Rectal smooth muscle tissue (tissue), 1 donor: ENCODE measurements around the gene UBE2D4.
"Not testable (repeated sequence)": the region's sequence is repeated elsewhere in the genome, so short reads cannot be mapped to it uniquely, and the experiment has no call there.

Experiments used
- H3K27ac ChIP-seq: one replicate; pipeline ENCODE4 v1.7.0; 2013; ENCODE audit warnings: low read depth, low read length, inconsistent platforms
- H3K27me3 ChIP-seq: one replicate; pipeline ENCODE4 v1.7.0; 2013; ENCODE audit warnings: low read length; ENCODE audit not compliant: control insufficient read depth, insufficient read depth
- H3K36me3 ChIP-seq: one replicate; pipeline ENCODE4 v1.7.0; 2013; ENCODE audit warnings: low read length; ENCODE audit not compliant: control insufficient read depth, insufficient read depth
- H3K4me1 ChIP-seq: one replicate; pipeline ENCODE4 v1.7.0; 2013; ENCODE audit warnings: low read length; ENCODE audit not compliant: control insufficient read depth, insufficient read depth
- H3K4me3 ChIP-seq: one replicate; pipeline ENCODE4 v1.7.0; 2013; ENCODE audit warnings: low read length
- H3K9ac ChIP-seq: one replicate; pipeline ENCODE4 v1.7.0; 2013; ENCODE audit warnings: low read length

The UBE2D4 gene

DNA sequence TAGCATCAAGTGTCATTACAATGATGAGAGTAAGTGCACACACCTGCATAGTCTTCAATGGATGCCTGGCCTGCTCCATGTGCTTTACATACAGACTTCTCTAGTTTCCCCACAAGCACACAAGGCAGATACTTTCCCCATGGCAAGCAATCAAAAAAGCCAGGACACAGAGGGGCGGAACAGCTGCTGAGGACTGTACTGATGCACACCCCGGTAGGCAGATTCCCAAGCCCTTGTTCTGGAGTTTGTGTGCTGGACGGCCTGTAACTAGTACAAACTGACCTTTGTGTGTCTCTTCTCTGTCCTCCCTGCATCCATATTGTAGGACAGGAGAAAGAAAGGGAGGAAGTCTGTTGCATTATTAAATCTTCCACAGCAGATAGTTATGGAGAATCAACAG lies 25.8 kb downstream of the UBE2D4 start:
- no peaks in the 10 kb centered on the region for H3K27me3 ChIP-seq
- H3K4me1 ChIP-seq, result no peaks in the 10 kb centered on the region
- H3K4me3 ChIP-seq, result no peak overlapping the region
- H3K9ac ChIP-seq, result no peak overlapping the region
- H3K36me3 ChIP-seq, result peaks cover 16% of the 10 kb centered on the region
- H3K27ac ChIP-seq, result no peak overlapping the region

DNA sequence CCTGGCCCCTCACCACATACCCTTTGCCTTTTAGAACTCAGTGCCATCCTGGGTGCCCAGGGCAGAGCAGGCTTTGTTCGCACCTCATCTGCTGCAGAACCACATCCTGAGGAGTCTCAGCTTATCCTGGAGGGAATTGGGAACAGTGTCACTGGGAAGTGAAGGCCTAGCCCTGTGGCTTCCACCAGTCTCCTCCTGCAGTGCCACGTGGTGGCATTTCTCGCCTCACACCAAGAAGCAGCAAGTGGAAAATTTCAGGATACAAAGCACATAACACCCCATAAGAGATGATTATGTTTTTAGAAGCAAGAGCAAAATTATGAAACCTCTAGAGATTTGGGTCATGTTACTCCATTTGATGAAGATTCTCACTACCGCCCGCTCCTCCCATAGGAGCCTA lies 26.8 kb downstream of the UBE2D4 start:
- peaks cover 16% of the 10 kb centered on the region for H3K36me3 ChIP-seq
- H3K4me3 ChIP-seq, result no peak overlapping the region
- H3K27me3 ChIP-seq, result no peaks in the 10 kb centered on the region
- no peak overlapping the region for H3K9ac ChIP-seq
- H3K27ac ChIP-seq, result no peak overlapping the region
- H3K4me1 ChIP-seq, result no peaks in the 10 kb centered on the region

DNA sequence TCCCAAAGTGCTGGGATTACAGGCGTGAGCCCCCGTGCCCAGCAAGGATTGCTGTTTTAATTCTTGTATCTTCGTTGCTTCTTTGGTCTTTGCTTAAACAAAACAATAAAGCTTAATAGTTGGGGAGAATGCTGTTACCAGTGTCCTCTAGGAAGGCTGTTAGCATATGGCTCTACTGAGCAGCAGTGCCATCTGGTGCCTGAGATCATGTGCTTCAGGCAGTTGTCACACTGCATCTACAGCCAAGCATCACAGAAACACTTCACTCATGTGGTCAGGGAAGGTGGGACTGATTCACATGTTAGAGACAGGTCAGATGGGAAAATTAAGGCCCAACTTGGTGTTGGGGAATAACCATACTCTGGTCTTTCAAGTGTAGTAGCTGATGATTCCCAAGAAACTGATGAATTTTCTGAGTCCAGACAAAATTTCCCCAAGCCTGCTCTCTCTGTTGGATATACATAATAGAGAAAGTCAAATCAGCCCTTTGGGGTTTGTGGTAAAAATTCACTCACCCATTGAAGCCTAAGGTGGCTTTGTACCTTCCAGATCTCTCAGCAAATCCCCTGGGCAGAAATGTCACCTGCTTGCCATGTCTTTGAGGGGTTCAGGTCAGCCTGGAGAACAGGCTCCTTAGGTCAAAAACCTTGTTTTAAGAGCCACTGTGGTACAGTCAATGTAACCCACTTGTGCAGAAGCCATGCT lies 28.4 kb downstream of the UBE2D4 start:
- H3K9ac ChIP-seq, result no peak overlapping the region
- H3K36me3 ChIP-seq, result peaks cover 10% of the 10 kb centered on the region
- no peak overlapping the region for H3K27ac ChIP-seq
- H3K27me3 ChIP-seq, result no peaks in the 10 kb centered on the region
- no peak overlapping the region for H3K4me3 ChIP-seq
- no peaks in the 10 kb centered on the region for H3K4me1 ChIP-seq

DNA sequence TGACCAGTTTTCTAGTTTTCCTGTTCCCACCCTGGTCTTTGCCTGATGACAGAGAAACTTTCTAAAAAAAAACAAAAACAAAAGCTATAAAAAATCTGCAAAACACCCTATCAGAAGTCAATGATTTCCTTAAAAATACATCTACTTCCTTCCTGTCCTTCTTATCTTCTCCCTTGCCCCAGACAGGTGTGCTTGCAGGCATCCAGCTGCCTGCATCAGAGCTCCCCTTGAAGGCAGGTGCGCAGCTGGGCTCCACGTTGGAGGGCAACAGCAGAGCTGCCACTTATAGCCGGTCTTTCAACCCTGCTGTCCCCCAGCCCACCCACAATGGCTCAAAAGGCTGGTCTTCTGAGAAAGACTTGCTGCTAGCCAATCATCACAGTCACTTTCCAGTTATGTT lies 29.8 kb downstream of the UBE2D4 start:
- Histone ChIP-seq H3K36me3 (peaks cover 4% of the 10 kb centered on the region), H3K27me3 (no peaks in the 10 kb centered on the region)

DNA sequence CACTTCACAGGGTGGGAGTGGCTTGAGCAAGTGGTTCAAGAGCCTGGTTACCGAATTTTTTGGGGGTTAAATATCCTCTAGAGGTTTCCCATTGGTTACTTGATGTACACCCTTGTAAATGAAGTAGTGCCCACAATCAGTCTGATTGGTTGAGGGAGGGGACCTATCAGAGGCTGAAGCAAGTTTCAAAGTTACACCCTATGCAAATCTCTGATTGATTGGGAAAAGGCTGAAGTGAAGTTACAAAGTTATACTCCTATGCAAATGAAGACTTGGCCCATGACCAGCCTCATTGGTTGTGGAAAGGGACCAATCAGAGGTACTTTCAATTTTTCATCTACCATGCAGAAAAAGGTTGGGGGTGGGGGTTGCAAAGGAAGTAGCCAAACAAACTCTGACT lies 34.7 kb downstream of the UBE2D4 start:
- H3K4me3 ChIP-seq, result no peak overlapping the region
- no peaks in the 10 kb centered on the region for H3K4me1 ChIP-seq
- no peaks in the 10 kb centered on the region for H3K36me3 ChIP-seq
- no peak overlapping the region for H3K27ac ChIP-seq
- H3K27me3 ChIP-seq, result no peaks in the 10 kb centered on the region
- no peak overlapping the region for H3K9ac ChIP-seq

More for the DNA sequence above, 29.8 kb downstream of the UBE2D4 start:
- Histone ChIP-seq H3K4me1 (no peaks in the 10 kb centered on the region), H3K9ac (no peak overlapping the region), H3K4me3 (no peak overlapping the region), H3K27ac (no peak overlapping the region)

DNA sequence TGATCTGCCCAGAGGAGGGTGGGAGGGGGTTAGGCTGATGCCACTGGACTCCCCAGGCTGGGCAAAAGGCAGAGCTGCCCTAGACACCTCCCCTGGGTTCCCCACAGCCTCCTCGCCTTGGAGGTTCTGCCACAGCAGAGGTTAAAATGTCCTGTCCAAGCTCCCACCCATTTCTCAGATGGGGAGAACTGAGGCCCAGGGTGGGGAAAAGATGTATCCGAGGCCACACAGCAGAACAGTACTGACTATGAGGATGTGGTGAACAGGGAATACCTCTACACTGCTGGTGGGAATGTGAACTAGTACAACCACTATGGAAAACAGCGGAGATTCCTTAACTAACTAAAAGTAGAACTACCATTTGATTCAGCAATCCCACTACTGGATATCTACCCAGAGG lies 40.2 kb downstream of the UBE2D4 start:
- not testable (repeated sequence) for H3K36me3 ChIP-seq, H3K4me1 ChIP-seq, H3K27me3 ChIP-seq, H3K9ac ChIP-seq, H3K27ac ChIP-seq, H3K4me3 ChIP-seq

DNA sequence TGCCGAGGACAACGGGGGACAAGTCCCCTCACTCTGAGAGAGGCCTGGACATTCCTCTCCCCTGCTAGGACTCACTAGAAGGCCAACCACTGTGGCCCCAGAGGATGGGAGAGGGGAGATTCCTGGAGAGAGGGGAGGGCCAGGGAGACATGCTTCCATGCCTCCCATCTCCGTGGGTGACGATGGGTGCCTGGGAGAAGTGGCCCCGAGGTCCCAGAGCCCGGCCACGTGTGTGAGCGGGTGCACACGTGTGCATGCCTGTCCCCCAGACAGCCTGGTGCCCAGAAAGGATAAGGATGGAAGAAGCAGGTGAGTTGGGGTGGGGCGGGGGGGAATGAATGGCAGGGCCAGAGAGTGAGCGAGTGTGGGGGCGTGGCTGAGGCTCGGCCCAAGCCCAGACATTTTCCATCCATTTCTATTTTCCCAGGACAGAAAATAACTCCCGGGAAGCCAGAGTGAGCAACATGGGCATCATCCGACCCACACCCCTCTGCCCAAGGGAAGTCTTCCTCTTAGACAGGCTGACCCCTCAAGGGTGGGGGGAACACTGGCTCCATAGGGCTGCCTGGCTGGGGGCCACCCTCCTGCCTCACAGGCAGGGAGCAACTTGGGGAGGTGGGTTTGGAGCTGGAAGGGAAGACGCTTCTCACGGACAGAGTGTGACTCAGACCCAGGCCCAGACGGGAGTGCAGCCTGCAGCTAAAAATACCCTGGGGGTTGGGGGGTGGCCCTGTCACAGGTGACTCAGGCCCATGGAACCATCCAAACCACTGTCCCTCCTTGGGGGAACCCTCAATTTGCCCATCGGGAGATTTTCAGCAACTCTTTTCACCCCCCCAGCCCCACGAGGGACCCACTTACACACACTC lies 42.2 kb downstream of the UBE2D4 start:
- H3K4me3 ChIP-seq, H3K9ac ChIP-seq, H3K27me3 ChIP-seq, H3K4me1 ChIP-seq, H3K27ac ChIP-seq, H3K36me3 ChIP-seq: not testable (repeated sequence)

DNA sequence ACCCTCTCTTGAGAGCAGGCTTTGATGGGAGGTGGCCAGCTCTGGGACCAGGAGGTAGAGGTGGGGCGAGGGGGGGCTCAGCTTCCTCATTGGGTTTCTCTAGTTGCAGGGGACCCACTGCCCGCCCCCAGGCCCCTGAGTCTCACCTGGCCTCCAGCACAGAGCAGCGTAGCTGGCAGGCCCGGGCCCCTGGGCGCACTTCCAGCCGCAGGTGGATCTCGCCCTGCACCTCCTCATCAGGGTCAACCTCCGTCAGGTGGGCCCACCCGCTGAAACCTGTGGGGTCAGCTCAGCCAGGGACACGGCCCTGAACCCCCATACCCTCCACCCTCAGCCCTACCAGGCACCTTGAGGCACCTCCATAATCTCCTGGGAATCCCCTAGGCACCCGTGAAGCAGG lies 43.4 kb downstream of the UBE2D4 start:
- H3K9ac ChIP-seq, H3K36me3 ChIP-seq, H3K4me3 ChIP-seq, H3K27ac ChIP-seq, H3K4me1 ChIP-seq, H3K27me3 ChIP-seq: not testable (repeated sequence)

DNA sequence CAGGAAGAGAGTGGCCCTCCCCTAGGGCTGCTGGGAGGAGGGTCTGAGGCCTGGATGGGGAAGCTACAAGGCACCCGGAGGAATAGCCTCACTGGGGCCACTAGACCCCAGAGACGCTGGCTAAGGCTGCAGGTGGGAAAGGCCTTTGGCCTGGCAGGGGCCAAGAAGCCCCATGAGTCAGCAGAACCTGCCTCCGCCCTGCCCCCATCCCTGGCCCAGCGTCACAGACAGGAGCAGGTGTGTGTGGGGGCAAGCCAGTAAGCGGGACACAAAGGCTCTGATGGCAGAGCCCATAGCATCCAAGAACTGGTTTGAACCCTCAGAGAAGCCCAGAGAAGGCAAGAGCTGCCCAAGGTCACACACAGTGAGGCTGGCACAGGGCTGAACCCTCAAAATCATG lies 44.5 kb downstream of the UBE2D4 start:
- not testable (repeated sequence) for H3K4me1 ChIP-seq, H3K27ac ChIP-seq, H3K4me3 ChIP-seq, H3K36me3 ChIP-seq, H3K27me3 ChIP-seq, H3K9ac ChIP-seq

DNA sequence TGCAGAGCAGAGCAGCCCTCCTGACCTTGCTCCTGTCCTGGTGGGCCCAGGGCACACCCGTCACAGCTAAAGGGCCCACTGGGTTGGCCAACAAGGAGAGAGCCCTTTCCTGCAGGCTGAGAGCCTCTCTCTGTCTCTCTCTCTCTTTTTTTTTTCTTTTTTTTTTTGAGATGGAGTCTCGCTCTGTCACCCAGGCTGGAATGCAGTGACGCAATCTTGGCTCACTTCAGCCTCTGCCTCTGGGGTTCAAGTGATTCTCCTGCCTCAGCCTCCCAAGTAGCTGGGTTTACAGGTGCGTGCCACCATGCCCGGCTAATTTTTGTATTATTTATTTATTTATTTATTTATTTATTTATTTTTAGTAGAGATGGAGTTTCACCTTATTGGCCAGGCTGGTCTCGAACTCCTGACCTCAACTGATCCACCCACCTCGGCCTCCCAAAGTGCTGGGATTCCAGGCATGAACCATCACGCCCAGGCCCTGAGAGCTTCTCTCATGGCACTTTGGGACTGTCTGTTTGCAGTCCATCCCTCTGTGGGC lies 47.9 kb downstream of the UBE2D4 start:
- not testable (repeated sequence) for H3K27me3 ChIP-seq, H3K4me1 ChIP-seq, H3K36me3 ChIP-seq, H3K27ac ChIP-seq, H3K9ac ChIP-seq, H3K4me3 ChIP-seq

DNA sequence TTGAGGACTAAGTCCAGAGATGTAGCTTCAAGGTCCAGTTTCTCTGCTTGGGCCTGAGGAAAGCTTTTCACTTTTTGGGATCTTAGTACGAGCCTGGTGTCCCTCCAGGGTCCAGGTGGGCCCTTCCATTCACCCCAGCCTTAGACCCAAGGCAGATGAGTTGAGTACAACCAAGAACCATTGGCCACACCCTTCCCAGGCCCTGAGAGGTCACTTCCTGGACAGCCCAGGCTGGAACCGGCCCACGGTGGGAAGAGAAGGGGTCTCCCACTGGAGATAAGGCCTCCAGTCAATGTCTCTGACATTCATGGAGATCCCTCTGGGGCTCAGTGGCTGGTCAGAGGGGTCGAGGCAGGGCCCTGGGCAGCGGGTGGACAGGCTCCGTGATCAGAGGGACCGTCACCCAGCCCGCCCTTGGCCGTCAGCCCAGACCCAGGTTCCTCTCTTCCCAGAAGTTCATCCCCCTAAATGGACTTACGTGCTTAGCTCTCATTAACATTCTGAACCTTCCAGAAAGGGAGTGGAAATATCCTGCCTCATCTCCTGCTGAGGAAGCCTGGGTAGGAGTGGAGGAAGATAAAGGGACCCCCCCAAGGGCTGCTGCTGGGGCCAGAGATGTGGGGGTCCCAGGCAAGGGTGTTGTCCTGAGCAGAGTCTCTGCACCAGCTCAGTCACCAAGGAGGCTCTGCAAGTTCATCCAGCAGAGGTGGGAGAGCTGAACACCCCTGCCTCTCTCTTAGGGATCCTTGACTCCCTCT lies 48.7 kb downstream of the UBE2D4 start:
- not testable (repeated sequence) for H3K4me1 ChIP-seq, H3K4me3 ChIP-seq, H3K9ac ChIP-seq, H3K27me3 ChIP-seq, H3K27ac ChIP-seq, H3K36me3 ChIP-seq

DNA sequence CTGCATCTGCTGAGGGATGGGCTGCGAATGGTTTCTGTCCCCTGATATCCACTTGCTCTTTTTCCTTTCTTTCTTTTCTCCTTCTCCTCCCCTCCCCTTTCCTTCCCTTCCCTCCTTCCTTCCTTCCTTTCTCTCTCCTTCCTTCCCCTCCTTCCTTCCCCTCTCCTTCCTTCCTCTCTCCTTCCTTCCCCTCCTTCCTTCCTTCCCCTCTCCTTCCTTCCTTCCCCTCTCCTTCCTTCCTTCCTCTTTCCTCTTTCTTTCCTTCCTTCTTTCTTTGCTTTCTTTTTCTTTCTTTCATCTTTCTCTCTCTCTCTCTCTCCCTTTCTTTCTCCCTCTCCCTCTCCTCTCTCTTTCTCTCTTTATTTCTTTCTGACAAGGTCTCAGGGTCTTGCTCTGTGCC lies 51.3 kb downstream of the UBE2D4 start:
- Histone ChIP-seq H3K27me3 (no peaks in the 10 kb centered on the region), H3K9ac (no peak overlapping the region), H3K27ac (no peak overlapping the region), H3K4me3 (no peak overlapping the region), H3K36me3 (no peaks in the 10 kb centered on the region), H3K4me1 (no peaks in the 10 kb centered on the region)
